Right lobe of liver (tissue), 4 donors: ENCODE measurements around the gene ANKFN1.

Experiments used
- POLR2A ChIP-seq: fragments of 450-650 bp; IDR thresholded peaks from one replicate; pipeline ENCODE4 v1.6.1; 2017; ENCODE audit warnings: antibody characterized with exemption, mild to moderate bottlenecking
- TF ChIP-seq, protein P1 (sequence below), 4 donors: fragments of 200-600 bp in 3 of 4; fragments of 450-650 bp in 1 of 4; IDR thresholded peaks; one replicate each; pipeline versions ENCODE4 v1.5.1 to v1.8.0; 2016 to 2022; ENCODE audit warnings: antibody characterized with exemption in 4 of 4, mild to moderate bottlenecking in 2 of 4
- donor health status: DM: no; HTN: no; CAD: no.
- donor health status: DM: no; HTN: no; CAD: no.
- donor health status: DM: no; HTN: yes; CAD: no.

- no peak for TF ChIP-seq POLR2A
- TF ChIP-seq, protein P1, sequence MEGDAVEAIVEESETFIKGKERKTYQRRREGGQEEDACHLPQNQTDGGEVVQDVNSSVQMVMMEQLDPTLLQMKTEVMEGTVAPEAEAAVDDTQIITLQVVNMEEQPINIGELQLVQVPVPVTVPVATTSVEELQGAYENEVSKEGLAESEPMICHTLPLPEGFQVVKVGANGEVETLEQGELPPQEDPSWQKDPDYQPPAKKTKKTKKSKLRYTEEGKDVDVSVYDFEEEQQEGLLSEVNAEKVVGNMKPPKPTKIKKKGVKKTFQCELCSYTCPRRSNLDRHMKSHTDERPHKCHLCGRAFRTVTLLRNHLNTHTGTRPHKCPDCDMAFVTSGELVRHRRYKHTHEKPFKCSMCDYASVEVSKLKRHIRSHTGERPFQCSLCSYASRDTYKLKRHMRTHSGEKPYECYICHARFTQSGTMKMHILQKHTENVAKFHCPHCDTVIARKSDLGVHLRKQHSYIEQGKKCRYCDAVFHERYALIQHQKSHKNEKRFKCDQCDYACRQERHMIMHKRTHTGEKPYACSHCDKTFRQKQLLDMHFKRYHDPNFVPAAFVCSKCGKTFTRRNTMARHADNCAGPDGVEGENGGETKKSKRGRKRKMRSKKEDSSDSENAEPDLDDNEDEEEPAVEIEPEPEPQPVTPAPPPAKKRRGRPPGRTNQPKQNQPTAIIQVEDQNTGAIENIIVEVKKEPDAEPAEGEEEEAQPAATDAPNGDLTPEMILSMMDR (IDR thresholded peaks at IDR 0.05): no peak
Observed at GRCh38 chr17:56431736-56432135, 278.5 kb downstream of the ANKFN1 start.
